ENCODE data around the gene RHOT2. TPM values are rescaled to one million over a fixed set of nuclear protein-coding genes. Genes with fewer than 3 reads are reported as not detected.

Gene RHOT2
- total and polyA plus RNA-seq, 2 of the 8 experiments (the other 6 are each of a cell fraction or from before 2014, with no cell fraction given): 149 to 194 TPM

GRCh38 chr16:723695-724094 is 55.8 kb downstream of the RHOT2 start (continued):
- no peak for TF ChIP-seq TAF7 (optimal IDR thresholded peaks at IDR 0.05; ENCODE audit: borderline replicate concordance, low read depth, low read length)
- TF ChIP-seq ATF2 (IDR thresholded peaks at IDR 0.05; ENCODE audit: low read length): no peak
- TF ChIP-seq POU5F1 (IDR thresholded peaks at IDR 0.05; ENCODE audit: low read depth, low read length): no peak
- TF ChIP-seq BRCA1 (IDR thresholded peaks at IDR 0.05; ENCODE audit: low read depth, low read length): no peak

Other genes with a start within 250 kb of the RHOT2 start
- 32.4 and 35.2 TPM in 2 replicates for gene RAB11FIP3, start 242.5 kb upstream of the RHOT2 start, total RNA-seq (2021; fragmentation: NEBNext Ultra II Directional; extraction: Animal tissue kit (Norgen Biotek cat#: 25700))
- gene RAB11FIP3, start 242.5 kb upstream of the RHOT2 start, polyA plus RNA-seq (2011; rRNA removed): 9.3 and 16.6 TPM in 2 replicates
- gene CAPN15, start 140.4 kb upstream of the RHOT2 start, total RNA-seq (2021; fragmentation: NEBNext Ultra II Directional; extraction: Animal tissue kit (Norgen Biotek cat#: 25700)): 74.6 and 76.9 TPM in 2 replicates
- gene CAPN15, start 140.4 kb upstream of the RHOT2 start, polyA plus RNA-seq (2011; rRNA removed): 38.9 and 68.4 TPM in 2 replicates
- 0.50 and 0.61 TPM in 2 replicates for gene PRR35, start 107.7 kb upstream of the RHOT2 start, total RNA-seq (2021; fragmentation: NEBNext Ultra II Directional; extraction: Animal tissue kit (Norgen Biotek cat#: 25700))
- gene PRR35, start 107.7 kb upstream of the RHOT2 start, polyA plus RNA-seq (2011; rRNA removed): 0.38 and 0.52 TPM in 2 replicates
- gene NHLRC4, start 101.1 kb upstream of the RHOT2 start, total RNA-seq (2021; fragmentation: NEBNext Ultra II Directional; extraction: Animal tissue kit (Norgen Biotek cat#: 25700)): 0.75 and 0.76 TPM in 2 replicates
- gene NHLRC4, start 101.1 kb upstream of the RHOT2 start, polyA plus RNA-seq (2011; rRNA removed): 0.60 and 0.72 TPM in 2 replicates
- 34.2 and 36.0 TPM in 2 replicates for gene PIGQ, start 98.2 kb upstream of the RHOT2 start, total RNA-seq (2021; fragmentation: NEBNext Ultra II Directional; extraction: Animal tissue kit (Norgen Biotek cat#: 25700))
- gene PIGQ, start 98.2 kb upstream of the RHOT2 start, polyA plus RNA-seq (2011; rRNA removed): 49.2 and 80.4 TPM in 2 replicates
- gene RAB40C, start 78.1 kb upstream of the RHOT2 start, total RNA-seq (2021; fragmentation: NEBNext Ultra II Directional; extraction: Animal tissue kit (Norgen Biotek cat#: 25700)): 15.6 and 17.8 TPM in 2 replicates
- gene RAB40C, start 78.1 kb upstream of the RHOT2 start, polyA plus RNA-seq (2011; rRNA removed): 13.9 and 18.6 TPM in 2 replicates
- 10.2 and 11.4 TPM in 2 replicates for gene WFIKKN1, start 37.1 kb upstream of the RHOT2 start, total RNA-seq (2021; fragmentation: NEBNext Ultra II Directional; extraction: Animal tissue kit (Norgen Biotek cat#: 25700))
- 15.8 and 28.4 TPM in 2 replicates for gene WFIKKN1, start 37.1 kb upstream of the RHOT2 start, polyA plus RNA-seq (2011; rRNA removed)
- gene METTL26, start 31.8 kb upstream of the RHOT2 start, total RNA-seq (2021; fragmentation: NEBNext Ultra II Directional; extraction: Animal tissue kit (Norgen Biotek cat#: 25700)): 100 and 108 TPM in 2 replicates
- 186 and 203 TPM in 2 replicates for gene METTL26, start 31.8 kb upstream of the RHOT2 start, polyA plus RNA-seq (2011; rRNA removed)
- gene MCRIP2, start 26.3 kb upstream of the RHOT2 start, total RNA-seq (2021; fragmentation: NEBNext Ultra II Directional; extraction: Animal tissue kit (Norgen Biotek cat#: 25700)): 45.4 and 45.7 TPM in 2 replicates
- 75.5 and 102 TPM in 2 replicates for gene MCRIP2, start 26.3 kb upstream of the RHOT2 start, polyA plus RNA-seq (2011; rRNA removed)
- 44.4 and 47.2 TPM in 2 replicates for gene WDR90, start 18.8 kb upstream of the RHOT2 start, total RNA-seq (2021; fragmentation: NEBNext Ultra II Directional; extraction: Animal tissue kit (Norgen Biotek cat#: 25700))
- 24.0 and 38.1 TPM in 2 replicates for gene WDR90, start 18.8 kb upstream of the RHOT2 start, polyA plus RNA-seq (2011; rRNA removed)
- gene RHBDL1, start 7.5 kb downstream of the RHOT2 start, total RNA-seq (2021; fragmentation: NEBNext Ultra II Directional; extraction: Animal tissue kit (Norgen Biotek cat#: 25700)): 4.0 TPM in 2 replicates
- 8.1 and 14.0 TPM in 2 replicates for gene RHBDL1, start 7.5 kb downstream of the RHOT2 start, polyA plus RNA-seq (2011; rRNA removed)
- gene STUB1, start 12.3 kb downstream of the RHOT2 start, total RNA-seq (2021; fragmentation: NEBNext Ultra II Directional; extraction: Animal tissue kit (Norgen Biotek cat#: 25700)): 87.3 and 89.9 TPM in 2 replicates
- gene STUB1, start 12.3 kb downstream of the RHOT2 start, polyA plus RNA-seq (2011; rRNA removed): 103 and 151 TPM in 2 replicates
- 46.4 and 49.0 TPM in 2 replicates for gene JMJD8, start 16.2 kb downstream of the RHOT2 start, total RNA-seq (2021; fragmentation: NEBNext Ultra II Directional; extraction: Animal tissue kit (Norgen Biotek cat#: 25700))
- 87.4 and 127 TPM in 2 replicates for gene JMJD8, start 16.2 kb downstream of the RHOT2 start, polyA plus RNA-seq (2011; rRNA removed)
- gene WDR24, start 22.3 kb downstream of the RHOT2 start, total RNA-seq (2021; fragmentation: NEBNext Ultra II Directional; extraction: Animal tissue kit (Norgen Biotek cat#: 25700)): 17.7 and 21.1 TPM in 2 replicates
- 15.1 and 26.0 TPM in 2 replicates for gene WDR24, start 22.3 kb downstream of the RHOT2 start, polyA plus RNA-seq (2011; rRNA removed)
- gene FBXL16, start 37.7 kb downstream of the RHOT2 start, total RNA-seq (2021; fragmentation: NEBNext Ultra II Directional; extraction: Animal tissue kit (Norgen Biotek cat#: 25700)): 10.3 and 12.5 TPM in 2 replicates
- 12.8 and 21.9 TPM in 2 replicates for gene FBXL16, start 37.7 kb downstream of the RHOT2 start, polyA plus RNA-seq (2011; rRNA removed)
- gene METRN, start 47.0 kb downstream of the RHOT2 start, total RNA-seq (2021; fragmentation: NEBNext Ultra II Directional; extraction: Animal tissue kit (Norgen Biotek cat#: 25700)): 18.7 and 19.1 TPM in 2 replicates
- gene METRN, start 47.0 kb downstream of the RHOT2 start, polyA plus RNA-seq (2011; rRNA removed): 25.8 and 43.4 TPM in 2 replicates
- gene ANTKMT, start 53.0 kb downstream of the RHOT2 start, total RNA-seq (2021; fragmentation: NEBNext Ultra II Directional; extraction: Animal tissue kit (Norgen Biotek cat#: 25700)): 26.5 and 31.8 TPM in 2 replicates
- 26.6 and 50.3 TPM in 2 replicates for gene ANTKMT, start 53.0 kb downstream of the RHOT2 start, polyA plus RNA-seq (2011; rRNA removed)
- gene CCDC78, start 58.3 kb downstream of the RHOT2 start, total RNA-seq (2021; fragmentation: NEBNext Ultra II Directional; extraction: Animal tissue kit (Norgen Biotek cat#: 25700)): 8.2 and 8.5 TPM in 2 replicates
- 7.1 and 10.9 TPM in 2 replicates for gene CCDC78, start 58.3 kb downstream of the RHOT2 start, polyA plus RNA-seq (2011; rRNA removed)
- 23.1 and 26.6 TPM in 2 replicates for gene HAGHL, start 59.0 kb downstream of the RHOT2 start, total RNA-seq (2021; fragmentation: NEBNext Ultra II Directional; extraction: Animal tissue kit (Norgen Biotek cat#: 25700))
- 26.9 and 41.5 TPM in 2 replicates for gene HAGHL, start 59.0 kb downstream of the RHOT2 start, polyA plus RNA-seq (2011; rRNA removed)
- 20.4 and 21.0 TPM in 2 replicates for gene CIAO3, start 72.9 kb downstream of the RHOT2 start, total RNA-seq (2021; fragmentation: NEBNext Ultra II Directional; extraction: Animal tissue kit (Norgen Biotek cat#: 25700))
- gene CIAO3, start 72.9 kb downstream of the RHOT2 start, polyA plus RNA-seq (2011; rRNA removed): 20.0 and 29.6 TPM in 2 replicates
- 0.28 TPM in 1 of 2 replicates, not detected in the other for gene MSLN, start 92.6 kb downstream of the RHOT2 start, total RNA-seq (2021; fragmentation: NEBNext Ultra II Directional; extraction: Animal tissue kit (Norgen Biotek cat#: 25700))
- gene MSLN, start 92.6 kb downstream of the RHOT2 start, polyA plus RNA-seq (2011; rRNA removed): 0.31 and 0.50 TPM in 2 replicates
- 32.2 and 32.7 TPM in 2 replicates for gene RPUSD1, start 120.2 kb downstream of the RHOT2 start, total RNA-seq (2021; fragmentation: NEBNext Ultra II Directional; extraction: Animal tissue kit (Norgen Biotek cat#: 25700))
- 61.8 and 81.8 TPM in 2 replicates for gene RPUSD1, start 120.2 kb downstream of the RHOT2 start, polyA plus RNA-seq (2011; rRNA removed)
- 98.3 and 104 TPM in 2 replicates for gene CHTF18, start 120.5 kb downstream of the RHOT2 start, total RNA-seq (2021; fragmentation: NEBNext Ultra II Directional; extraction: Animal tissue kit (Norgen Biotek cat#: 25700))
- 75.3 and 156 TPM in 2 replicates for gene CHTF18, start 120.5 kb downstream of the RHOT2 start, polyA plus RNA-seq (2011; rRNA removed)
- gene GNG13, start 132.6 kb downstream of the RHOT2 start, total RNA-seq (2021; fragmentation: NEBNext Ultra II Directional; extraction: Animal tissue kit (Norgen Biotek cat#: 25700)): not detected in 2 replicates
- not detected in 2 replicates for gene GNG13, start 132.6 kb downstream of the RHOT2 start, polyA plus RNA-seq (2011; rRNA removed)

All from H1 (cell line).